Fibroblast of lung (primary cell): ENCODE measurements around the gene ABCC8. TPM values are rescaled to one million over a fixed set of nuclear protein-coding genes. Genes with fewer than 3 reads are reported as not detected.

Experiments used
- DNase-seq, 2 donors: peaks; one replicate each; pipeline versions ENCODE4 v3.0.0 to v3.0.0-alpha.2; 2010; ENCODE audit warnings: low read depth in 2 of 2
- H2AFZ ChIP-seq: 2 replicates; pipeline ENCODE4 v1.5.1; 2012; ENCODE audit warnings: low read length, control low read depth, inconsistent platforms
- H3K27ac ChIP-seq: 2 replicates; pipeline ENCODE4 v1.5.1; 2011; ENCODE audit warnings: low read length, control low read depth; ENCODE audit not compliant: insufficient read depth
- H3K27me3 ChIP-seq: 2 replicates; pipeline ENCODE4 v1.5.1; 2011; ENCODE audit warnings: mild to moderate bottlenecking, low read length; ENCODE audit not compliant: control insufficient read depth, insufficient read depth
- H3K36me3 ChIP-seq: 2 replicates; pipeline ENCODE4 v1.5.1; 2011; ENCODE audit warnings: low read length; ENCODE audit not compliant: control insufficient read depth, insufficient read depth
- H3K4me1 ChIP-seq: 2 replicates; pipeline ENCODE4 v1.5.1; 2011; ENCODE audit warnings: low read length; ENCODE audit not compliant: control insufficient read depth, insufficient read depth; ENCODE audit errors: extremely low read depth
- H3K4me2 ChIP-seq: 2 replicates; pipeline ENCODE4 v1.5.1; 2011; ENCODE audit warnings: low read length, control low read depth; ENCODE audit not compliant: insufficient read depth; ENCODE audit errors: extremely low read depth
- H3K4me3 ChIP-seq, 4 experiments: fragments of 200-600 bp in 1 of 4; sonication (generic) in 1 of 4; replicated peaks in 1 of 4; 2 replicates each; pipeline ENCODE4 v1.5.1; 2011 to 2016; ENCODE audit warnings: low read length in 4 of 4, low read depth in 3 of 4, mild to moderate bottlenecking in 3 of 4, control low read depth in 2 of 4, inconsistent platforms in 1 of 4, mixed read lengths in 1 of 4; ENCODE audit not compliant: insufficient read depth in 1 of 4; ENCODE audit errors: control extremely low read depth in 1 of 4
- H3K79me2 ChIP-seq: 2 replicates; pipeline ENCODE4 v1.5.1; 2012; ENCODE audit warnings: mild to moderate bottlenecking, low read length, inconsistent platforms; ENCODE audit not compliant: control insufficient read depth, insufficient read depth
- H3K9ac ChIP-seq: 2 replicates; pipeline ENCODE4 v1.5.1; 2011; ENCODE audit warnings: mild to moderate bottlenecking, low read length, control low read depth; ENCODE audit not compliant: insufficient read depth
- H3K9me3 ChIP-seq: 2 replicates; pipeline ENCODE4 v1.5.1; 2012; ENCODE audit warnings: low read depth, low read length; ENCODE audit not compliant: control insufficient read depth, insufficient read depth
- H4K20me1 ChIP-seq: 2 replicates; pipeline ENCODE4 v1.5.1; 2011; ENCODE audit warnings: low read length; ENCODE audit not compliant: control insufficient read depth, insufficient read depth; ENCODE audit errors: extremely low read depth
- EZH2 ChIP-seq: IDR thresholded peaks from 2 replicates; pipeline ENCODE4 v1.5.1; 2012; ENCODE audit warnings: low read length, control low read depth, mild to moderate bottlenecking; ENCODE audit errors: missing control alignments
- polyA plus RNA-seq, 2 donors: library from polyadenylated mRNA; depleted of rRNA in 1 of 2; stranded (reverse) in 1 of 2; unstranded in 1 of 2; fragments of >200 nt; gene quantifications; 2 replicates each; pipeline ENCODE4 v1.2.1, GENCODE V29; 2011 to 2012; ENCODE audit warnings: missing spikeins in 1 of 2
- total RNA-seq: library from RNA; depleted of rRNA; stranded (reverse); fragments of >200 nt; gene quantifications from 2 replicates; pipeline ENCODE4 v1.2.1, GENCODE V29; 2014
- TF ChIP-seq, protein P1 (sequence below), 2 donors: IDR thresholded peaks in 1 of 2; conservative IDR thresholded peaks in 1 of 2; 1 replicate in 1 of 2; 2 replicates in 1 of 2; pipeline ENCODE4 v1.5.1; 2011 to 2012; ENCODE audit warnings: low read length in 2 of 2, control low read depth in 1 of 2, inconsistent platforms in 1 of 2, low read depth in 1 of 2, mild to moderate bottlenecking in 1 of 2

The ABCC8 gene
- total and polyA plus RNA-seq, 2 donors (not counting 1 experiment from before 2014, with no cell fraction given), result not detected

DNA sequence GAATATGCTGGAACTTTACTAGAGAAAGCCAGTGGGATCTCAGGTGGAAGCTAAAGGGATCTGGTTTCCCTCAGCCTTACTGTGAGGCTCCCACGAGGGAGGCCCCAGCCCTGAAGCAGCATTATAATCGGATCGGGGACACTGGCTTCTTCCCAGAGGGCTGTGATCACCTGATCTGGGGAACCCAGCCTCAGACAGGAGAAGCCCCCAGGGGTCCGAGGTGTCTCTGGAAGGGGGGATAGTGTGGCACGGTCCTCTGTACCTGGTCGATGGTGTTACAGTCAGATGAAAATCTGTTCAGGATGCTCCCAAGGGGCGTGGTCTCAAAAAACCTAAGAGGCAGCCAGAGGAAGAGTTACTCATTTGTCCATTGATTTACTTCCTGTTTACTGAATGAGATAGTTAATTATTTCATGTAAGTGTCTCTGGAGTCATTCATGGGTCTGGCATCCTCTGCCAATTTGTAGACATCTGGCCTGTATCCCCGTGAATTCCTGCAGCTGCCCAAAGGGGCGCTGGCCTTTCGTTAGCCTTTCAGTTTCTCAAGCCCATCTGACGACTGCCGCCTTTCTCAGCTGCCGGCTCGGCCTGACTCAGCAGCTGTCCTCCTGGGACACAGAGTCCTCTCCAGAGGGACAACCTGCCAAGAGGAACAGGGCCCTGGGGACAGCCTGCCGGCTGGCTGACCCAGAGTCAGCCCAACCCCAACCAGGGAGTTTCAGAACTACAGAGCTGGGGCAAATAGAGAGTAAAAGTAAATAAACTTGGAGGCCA is 71.2 kb downstream of the ABCC8 start:
- Histone ChIP-seq H3K4me1 (no peaks in the 10 kb centered on the region), H3K9me3 (no peaks in the 10 kb centered on the region), H3K79me2 (no peaks in the 10 kb centered on the region), H3K4me3 (no peak overlapping the region), H3K4me2 (no peak overlapping the region), H2AFZ (no peak overlapping the region), H3K36me3 (no peaks in the 10 kb centered on the region), H3K27ac (no peak overlapping the region), H3K9ac (no peak overlapping the region), H4K20me1 (no peaks in the 10 kb centered on the region), H3K27me3 (no peaks in the 10 kb centered on the region)
- peak; percentile 24 to 32 for DNase-seq
- TF ChIP-seq, protein P1, sequence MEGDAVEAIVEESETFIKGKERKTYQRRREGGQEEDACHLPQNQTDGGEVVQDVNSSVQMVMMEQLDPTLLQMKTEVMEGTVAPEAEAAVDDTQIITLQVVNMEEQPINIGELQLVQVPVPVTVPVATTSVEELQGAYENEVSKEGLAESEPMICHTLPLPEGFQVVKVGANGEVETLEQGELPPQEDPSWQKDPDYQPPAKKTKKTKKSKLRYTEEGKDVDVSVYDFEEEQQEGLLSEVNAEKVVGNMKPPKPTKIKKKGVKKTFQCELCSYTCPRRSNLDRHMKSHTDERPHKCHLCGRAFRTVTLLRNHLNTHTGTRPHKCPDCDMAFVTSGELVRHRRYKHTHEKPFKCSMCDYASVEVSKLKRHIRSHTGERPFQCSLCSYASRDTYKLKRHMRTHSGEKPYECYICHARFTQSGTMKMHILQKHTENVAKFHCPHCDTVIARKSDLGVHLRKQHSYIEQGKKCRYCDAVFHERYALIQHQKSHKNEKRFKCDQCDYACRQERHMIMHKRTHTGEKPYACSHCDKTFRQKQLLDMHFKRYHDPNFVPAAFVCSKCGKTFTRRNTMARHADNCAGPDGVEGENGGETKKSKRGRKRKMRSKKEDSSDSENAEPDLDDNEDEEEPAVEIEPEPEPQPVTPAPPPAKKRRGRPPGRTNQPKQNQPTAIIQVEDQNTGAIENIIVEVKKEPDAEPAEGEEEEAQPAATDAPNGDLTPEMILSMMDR (conservative IDR thresholded peaks at IDR 0.05 in 1 of 2, IDR thresholded peaks at IDR 0.05 in 1 of 2; ENCODE audit: low read depth in 1 of 2, low read length in 2 of 2), result peak in 1 of 2 donors; percentile 8
- TF ChIP-seq EZH2, result no peak

DNA sequence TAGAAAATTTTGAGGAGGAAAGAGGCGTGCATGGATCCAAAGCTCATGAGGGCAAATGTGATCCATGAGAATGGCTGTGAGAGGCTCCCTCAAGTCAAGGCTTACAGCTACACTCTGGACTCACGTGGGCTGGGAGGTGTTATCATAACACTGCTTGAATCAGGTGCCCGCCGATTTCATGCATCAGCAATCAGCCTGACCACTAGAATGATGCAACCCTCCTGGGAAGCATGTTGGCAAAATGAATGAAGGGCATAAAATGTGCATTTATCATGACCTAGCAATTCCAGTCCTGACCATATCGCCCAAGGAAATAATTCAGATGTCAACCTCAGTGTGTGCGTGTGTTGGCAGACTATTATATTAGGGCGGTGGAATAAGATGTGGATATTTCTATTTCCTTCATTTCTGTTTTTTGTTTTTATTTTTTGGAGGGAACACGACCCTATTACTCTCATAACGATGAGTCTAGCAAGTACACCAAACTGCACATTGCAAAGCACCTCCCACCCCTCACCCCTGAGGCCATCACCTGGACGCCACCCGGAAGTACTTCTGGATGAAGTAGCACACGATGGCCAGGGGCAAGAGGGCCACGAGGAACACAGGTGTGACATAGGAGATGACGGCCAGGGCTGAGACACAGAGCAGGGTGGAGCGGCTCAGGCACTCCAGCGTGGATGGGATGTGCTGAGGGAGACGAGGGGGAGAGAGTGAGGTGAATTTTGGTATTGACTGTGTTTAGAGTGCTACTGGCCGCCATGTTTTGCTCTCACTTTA is 72.5 kb downstream of the ABCC8 start:
- H3K36me3 ChIP-seq, result no peaks in the 10 kb centered on the region
- H3K79me2 ChIP-seq, result no peaks in the 10 kb centered on the region
- no peak overlapping the region for H3K27ac ChIP-seq
- H3K9me3 ChIP-seq, result no peaks in the 10 kb centered on the region
- no peaks in the 10 kb centered on the region for H3K27me3 ChIP-seq
- no peak for TF ChIP-seq EZH2
- TF ChIP-seq, protein P1 (conservative IDR thresholded peaks at IDR 0.05 in 1 of 2, IDR thresholded peaks at IDR 0.05 in 1 of 2; ENCODE audit: low read depth in 1 of 2, low read length in 2 of 2), result no peak
- H3K4me3 ChIP-seq, result no peak overlapping the region
- H4K20me1 ChIP-seq, result no peaks in the 10 kb centered on the region
- no peak overlapping the region for H3K9ac ChIP-seq
- DNase-seq, result peak in 1 of 2 donors; percentile 45
- no peak overlapping the region for H2AFZ ChIP-seq
- no peaks in the 10 kb centered on the region for H3K4me1 ChIP-seq
- H3K4me2 ChIP-seq, result no peak overlapping the region

DNA sequence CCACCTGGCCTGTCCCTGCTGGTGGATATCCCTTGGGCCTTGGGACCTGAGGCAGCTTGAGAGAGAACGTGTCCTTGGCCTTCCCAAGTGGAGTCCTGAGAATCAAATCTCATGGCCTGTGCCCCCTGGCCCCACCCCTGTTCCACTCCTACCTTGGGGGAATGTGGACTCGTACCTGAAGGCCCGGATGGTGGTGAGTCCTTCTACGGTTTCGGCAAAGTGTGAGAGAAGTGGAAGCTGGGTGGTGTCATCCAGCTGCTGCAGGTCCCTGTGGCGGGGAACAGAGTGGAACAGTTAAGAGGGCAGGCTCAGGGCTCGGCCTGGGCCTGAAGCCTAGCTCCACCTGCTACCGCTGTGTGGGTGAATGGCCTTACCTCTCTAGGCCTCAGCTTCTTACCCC is 74.2 kb downstream of the ABCC8 start:
- Histone ChIP-seq H3K27me3 (no peaks in the 10 kb centered on the region), H3K4me2 (no peak overlapping the region), H3K79me2 (no peaks in the 10 kb centered on the region), H3K36me3 (no peaks in the 10 kb centered on the region), H3K4me1 (no peaks in the 10 kb centered on the region), H3K27ac (no peak overlapping the region), H3K9me3 (no peaks in the 10 kb centered on the region), H4K20me1 (no peaks in the 10 kb centered on the region), H3K4me3 (no peak overlapping the region), H2AFZ (no peak overlapping the region), H3K9ac (no peak overlapping the region)
- DNase-seq, result no peak
- TF ChIP-seq, protein P1 (conservative IDR thresholded peaks at IDR 0.05 in 1 of 2, IDR thresholded peaks at IDR 0.05 in 1 of 2; ENCODE audit: low read depth in 1 of 2, low read length in 2 of 2), result no peak
- TF ChIP-seq EZH2, result no peak
